GM19463 (cell line): ENCODE data around the gene DOCK3.
"Not testable (repeated sequence)": the region's sequence is repeated elsewhere in the genome, so short reads cannot be mapped to it uniquely, and the experiment has no call there.

Experiments used
- ATAC-seq: cut with Tn5 transposase; IDR thresholded peaks from one replicate; pipeline ENCODE4 v1.9.1; 2021; ENCODE audit warnings: mild to moderate bottlenecking, moderate library complexity; ENCODE audit not compliant: unreplicated experiment

DOCK3 gene

GRCh38 chr3:51354172-51354571 is 679.4 kb downstream of the DOCK3 start:
- ATAC-seq = no peak

GRCh38 chr3:51354731-51355615 is 680.2 kb downstream of the DOCK3 start:
- ATAC-seq = no peak

GRCh38 chr3:51355891-51356578 is 681.3 kb downstream of the DOCK3 start:
- ATAC-seq = no peak

GRCh38 chr3:51357856-51358255 is 683.1 kb downstream of the DOCK3 start:
- ATAC-seq = no peak

- ATAC-seq = no peak
Measured at GRCh38 chr3:51358981-51359380, 684.3 kb downstream of the DOCK3 start.

GRCh38 chr3:51360806-51361205 is 686.1 kb downstream of the DOCK3 start:
- no peak for ATAC-seq

GRCh38 chr3:51361746-51362145 is 687.0 kb downstream of the DOCK3 start:
- ATAC-seq = no peak

- no peak for ATAC-seq
Measured at GRCh38 chr3:51362476-51362875, 687.7 kb downstream of the DOCK3 start.

GRCh38 chr3:51368276-51368675 is 693.5 kb downstream of the DOCK3 start:
- not testable (repeated sequence) for ATAC-seq

- no peak for ATAC-seq
Measured at GRCh38 chr3:51371943-51372557, 697.3 kb downstream of the DOCK3 start.

- no peak for ATAC-seq
Measured at GRCh38 chr3:51373658-51374421, 699.1 kb downstream of the DOCK3 start.

- ATAC-seq = no peak
Measured at GRCh38 chr3:51374456-51374855, 699.7 kb downstream of the DOCK3 start.

GRCh38 chr3:51375136-51375535 is 700.4 kb downstream of the DOCK3 start:
- no peak for ATAC-seq

GRCh38 chr3:51375571-51375970 is 700.8 kb downstream of the DOCK3 start:
- no peak for ATAC-seq

- no peak for ATAC-seq
Measured at GRCh38 chr3:51378065-51378464, 703.3 kb downstream of the DOCK3 start.

GRCh38 chr3:51378726-51379125 is 704.0 kb downstream of the DOCK3 start:
- no peak for ATAC-seq

- no peak for ATAC-seq
Measured at GRCh38 chr3:51379301-51379700, 704.6 kb downstream of the DOCK3 start.

GRCh38 chr3:51379746-51380455 is 705.2 kb downstream of the DOCK3 start:
- ATAC-seq = no peak

GRCh38 chr3:51380601-51381332 is 706.0 kb downstream of the DOCK3 start:
- ATAC-seq = no peak

GRCh38 chr3:51381333-51381705 is 706.6 kb downstream of the DOCK3 start:
- no peak for ATAC-seq
